EL (cell line): ENCODE measurements around the gene PTPA.

Source experiments
- DNase-seq: peaks from one replicate; pipeline ENCODE4 v3.0.0-alpha.2; 2016

The PTPA gene

GRCh38 chr9:129084087-129084486 is 27.1 kb upstream of the PTPA start:
- no peak for DNase-seq

DNA sequence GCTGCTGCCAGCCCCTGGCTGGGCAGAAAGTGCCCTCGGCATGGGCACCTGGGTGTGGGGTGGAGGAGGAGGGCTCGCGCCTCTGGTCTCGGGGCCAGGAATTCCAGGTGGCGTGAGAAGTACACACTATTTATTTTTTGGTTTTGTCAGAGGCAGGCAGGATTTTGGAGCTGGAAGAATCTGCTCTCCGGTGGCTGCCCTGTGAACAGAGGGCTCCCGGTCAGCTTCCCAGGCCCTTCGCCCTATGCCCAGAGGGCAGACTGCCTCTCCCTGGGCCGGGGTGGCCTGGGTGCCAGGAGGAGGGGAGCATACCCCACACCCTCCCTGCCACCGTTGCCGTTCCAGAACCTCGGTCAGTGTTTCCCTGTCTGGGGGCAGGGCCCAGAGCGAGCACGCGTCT is 22.0 kb upstream of the PTPA start:
- no peak for DNase-seq

DNA sequence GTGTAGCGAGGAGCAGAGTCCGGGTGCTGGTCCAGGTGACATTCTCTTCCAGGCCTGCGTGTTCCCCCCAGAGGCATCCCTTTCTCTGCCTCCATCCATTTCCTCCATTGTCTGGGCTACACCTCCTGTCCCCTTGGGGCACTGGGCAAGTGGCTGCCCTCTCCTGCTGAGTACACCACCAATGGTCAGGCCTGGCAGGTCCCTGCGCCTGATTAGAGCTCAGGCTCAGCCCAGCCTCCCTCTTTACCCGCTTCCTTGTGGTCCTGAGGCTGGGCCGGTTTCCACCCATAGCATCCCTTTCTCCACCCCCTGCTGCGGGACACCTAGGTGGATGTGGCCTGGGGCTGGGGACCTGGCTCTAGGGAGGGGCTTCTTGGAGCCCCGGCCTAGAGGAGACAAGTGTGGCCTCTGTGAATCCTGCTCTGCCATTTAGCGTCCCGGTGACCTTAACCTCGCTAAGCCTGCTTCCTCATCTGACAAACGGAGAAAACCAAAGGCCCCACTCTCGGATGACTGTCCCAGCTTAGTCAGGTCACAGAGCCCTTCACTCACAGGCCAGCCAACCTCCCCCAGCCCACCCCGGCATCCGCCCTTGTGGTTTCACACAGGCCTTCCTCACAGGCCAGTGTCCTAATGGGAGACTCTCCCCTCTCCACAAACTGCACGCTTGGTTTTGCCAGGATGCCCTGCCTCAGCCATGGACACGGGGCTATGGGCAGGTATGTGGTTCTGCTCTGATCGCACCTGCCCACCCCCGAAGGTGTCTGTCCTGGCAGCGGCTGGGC is 17.4 kb upstream of the PTPA start:
- no peak for DNase-seq

GRCh38 chr9:129094387-129095169 is 16.6 kb upstream of the PTPA start:
- no peak for DNase-seq

DNA sequence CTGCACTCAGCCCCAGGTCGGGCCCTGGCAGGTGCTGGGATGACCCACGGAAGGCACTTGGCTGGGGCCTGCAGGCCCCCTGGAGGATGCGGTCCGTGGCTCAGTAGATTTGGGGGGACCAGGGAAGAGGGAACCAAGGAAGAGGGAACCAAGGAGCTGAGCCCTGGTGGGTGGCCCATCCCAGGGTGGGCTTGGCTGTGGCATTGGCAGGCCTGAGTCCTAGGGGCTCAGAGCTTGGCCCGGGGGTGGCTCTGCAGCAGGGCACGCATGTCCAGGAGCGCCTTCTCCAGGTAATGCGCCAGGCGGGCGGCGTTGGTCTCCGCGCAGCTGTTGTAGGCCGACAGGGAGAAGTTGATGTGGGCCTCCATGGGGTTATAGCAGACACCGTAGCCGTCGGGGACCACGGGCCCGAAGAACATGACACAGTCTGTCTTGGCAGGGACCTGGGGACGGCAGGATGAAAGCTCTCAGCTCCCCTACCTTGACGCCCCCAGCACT is 16.0 kb upstream of the PTPA start:
- DNase-seq: no peak

- DNase-seq: no peak
These were observed 15.3 kb upstream of the PTPA start for GRCh38 chr9:129095908-129096307.

GRCh38 chr9:129097671-129098306 is 13.4 kb upstream of the PTPA start:
- no peak for DNase-seq

DNA sequence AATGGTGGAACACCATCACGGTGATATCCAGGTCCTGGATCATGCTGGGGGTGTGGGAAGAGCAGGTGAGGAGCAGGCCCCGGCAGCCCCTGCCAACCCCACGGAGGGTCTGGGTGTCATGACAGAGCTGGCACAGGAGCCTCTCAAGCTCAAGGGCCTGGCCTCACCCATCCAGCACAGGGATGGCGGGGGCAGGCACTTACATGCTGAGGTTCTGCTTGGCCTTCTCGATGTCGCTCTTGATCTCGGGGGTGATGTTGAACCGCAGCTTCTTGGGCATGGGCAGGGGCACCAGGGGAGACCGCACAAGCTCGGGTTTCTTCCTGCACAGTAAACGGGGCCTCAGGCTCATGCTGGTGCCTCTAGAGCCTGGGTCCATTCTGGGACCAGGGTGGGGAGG is 12.9 kb upstream of the PTPA start:
- no peak for DNase-seq

- no peak for DNase-seq
These were observed 10.6 kb upstream of the PTPA start for GRCh38 chr9:129100383-129101169.

DNA sequence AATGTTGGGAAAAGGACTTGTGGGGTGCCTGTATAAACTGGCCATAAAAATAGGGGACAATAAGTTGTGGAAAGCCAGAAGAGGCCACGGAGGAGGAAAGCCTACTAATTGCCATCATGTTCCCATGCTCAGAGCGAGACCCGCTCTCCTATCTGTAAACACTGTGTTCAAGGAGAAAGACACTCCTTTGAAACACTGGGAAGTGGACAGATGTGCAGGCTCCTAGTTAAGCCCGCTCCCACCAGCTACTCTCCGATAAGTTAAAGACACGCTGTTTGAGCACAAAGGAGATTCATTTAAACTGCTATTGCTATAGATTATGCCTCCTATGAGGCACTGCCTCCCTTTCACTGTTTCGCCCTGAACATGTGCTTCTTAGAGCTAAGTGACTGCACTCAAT is 9.9 kb upstream of the PTPA start:
- DNase-seq: no peak

GRCh38 chr9:129102095-129102525 is 9.1 kb upstream of the PTPA start:
- no peak for DNase-seq

GRCh38 chr9:129102791-129103594 is 8.2 kb upstream of the PTPA start:
- peak; percentile 54 for DNase-seq

- no peak for DNase-seq
These were observed 7.6 kb upstream of the PTPA start for GRCh38 chr9:129103595-129103965.

DNA sequence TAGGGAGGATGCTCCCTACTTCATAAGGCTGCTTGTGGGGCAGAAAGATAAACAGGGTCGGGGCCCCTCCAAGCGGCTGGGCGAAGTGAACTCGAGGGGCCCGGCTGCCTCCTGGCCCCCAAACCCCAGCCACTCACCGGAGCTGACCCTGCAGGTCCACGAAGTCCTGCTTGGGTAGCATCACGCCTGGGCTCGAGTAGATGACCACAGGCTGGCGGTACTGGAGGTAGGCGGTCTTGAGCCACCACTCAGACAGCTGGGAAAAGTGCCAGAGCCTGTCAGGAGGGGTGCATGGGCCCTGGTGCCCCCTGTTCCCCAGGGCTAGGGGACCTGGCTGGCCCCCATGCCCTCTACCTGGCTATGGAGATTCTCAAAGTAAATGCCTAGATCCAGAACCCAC is 7.2 kb upstream of the PTPA start:
- no peak for DNase-seq

DNA sequence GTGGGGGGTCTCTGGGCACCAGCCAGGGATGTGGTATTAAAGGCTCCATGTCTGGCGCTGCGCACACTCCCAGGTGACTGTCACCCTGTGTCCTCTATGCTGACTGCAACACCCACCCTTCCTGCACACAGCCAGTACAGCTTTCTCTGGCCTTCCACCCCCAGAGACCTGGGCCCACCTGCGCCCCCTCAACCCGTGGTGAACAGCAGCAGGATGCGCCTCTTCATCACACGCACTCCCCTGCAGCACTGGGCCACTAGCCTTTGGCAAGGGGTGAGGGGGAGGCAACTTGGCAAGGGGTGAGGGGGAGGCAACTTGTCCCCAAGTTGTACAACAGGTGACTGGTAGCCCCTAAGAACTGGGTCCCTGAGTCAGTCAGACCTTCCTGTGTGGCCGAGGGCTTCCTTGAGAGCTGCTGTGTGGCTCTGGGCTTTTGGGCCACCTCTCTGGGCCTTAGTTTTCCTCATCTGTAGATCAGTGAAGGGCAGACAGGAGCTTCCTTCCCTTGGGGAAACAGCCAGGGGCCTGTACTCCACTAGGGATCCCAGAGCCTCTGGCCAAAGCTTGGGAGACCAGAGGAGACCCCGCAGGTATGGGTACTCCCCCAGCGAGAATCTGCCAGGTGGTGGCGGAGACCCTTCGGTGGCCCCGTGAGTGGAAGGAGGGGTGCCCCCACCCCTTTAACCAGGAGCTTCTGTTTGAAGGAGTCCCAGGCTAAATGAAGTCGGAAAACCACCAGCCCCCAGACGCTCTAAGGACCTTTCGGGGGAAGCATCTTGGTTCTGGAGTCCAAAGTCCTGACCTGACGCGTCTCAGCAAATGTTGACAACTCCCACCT is 5.1 kb upstream of the PTPA start:
- no peak for DNase-seq

- no peak for DNase-seq
These were observed 3.6 kb upstream of the PTPA start for GRCh38 chr9:129107651-129108050.

- no peak for DNase-seq
These were observed 3.0 kb upstream of the PTPA start for GRCh38 chr9:129108083-129108804.

GRCh38 chr9:129108805-129109536 is 2.2 kb upstream of the PTPA start:
- DNase-seq: no peak

DNA sequence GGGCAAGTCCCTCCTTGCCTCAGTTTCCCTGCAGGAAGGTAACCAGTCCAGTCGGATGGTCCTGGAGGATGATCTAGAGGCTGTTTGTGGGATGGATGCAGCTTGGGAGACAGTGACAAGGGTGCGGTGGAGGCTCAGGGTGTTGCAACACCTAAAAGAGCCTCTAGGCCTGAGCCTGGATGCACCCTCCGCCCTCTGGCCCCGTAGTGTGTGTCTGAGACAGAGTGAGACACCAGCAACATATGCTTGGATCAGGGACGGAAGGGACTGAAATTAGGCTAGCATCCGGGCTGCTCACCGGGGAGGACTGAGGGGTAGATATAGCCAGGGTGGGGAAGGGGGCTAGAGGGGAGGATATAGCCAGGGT is 1.7 kb upstream of the PTPA start:
- DNase-seq: peak; percentile 41
